ENCODE results near the gene C9orf78.

- no peak for TF ChIP-seq POLR2A (IDR thresholded peaks at IDR 0.05; ENCODE audit: control extremely low read depth in 1 of 2, low read depth in 2 of 2, low read length in 2 of 2)
- no peak for TF ChIP-seq NRF1 (IDR thresholded peaks at IDR 0.05; ENCODE audit: low read depth, low read length)
- TF ChIP-seq MAX (IDR thresholded peaks at IDR 0.05): no peak
- TF ChIP-seq RAD21 (IDR thresholded peaks at IDR 0.05 in 1 of 2, conservative IDR thresholded peaks at IDR 0.05 in 1 of 2; ENCODE audit: low read depth in 2 of 2, low read length in 2 of 2): no peak
- no peak for TF ChIP-seq CEBPB (IDR thresholded peaks at IDR 0.05; ENCODE audit: low read depth, low read length)
- no peak for TF ChIP-seq CTCF (IDR thresholded peaks at IDR 0.05; ENCODE audit: control extremely low read depth in 1 of 3, insufficient read depth in 1 of 3, low read depth in 1 of 3, low read length in 3 of 3)
- no peak for TF ChIP-seq RXRA (IDR thresholded peaks at IDR 0.05; ENCODE audit: insufficient read depth, low read depth, low read length)
- TF ChIP-seq CBX5 (IDR thresholded peaks at IDR 0.05; ENCODE audit: low read depth, low read length): no peak
- TF ChIP-seq EP300 (IDR thresholded peaks at IDR 0.05; ENCODE audit: borderline replicate concordance in 1 of 2, low read depth in 2 of 2, low read length in 2 of 2): no peak
- TF ChIP-seq POLR2AphosphoS5 (IDR thresholded peaks at IDR 0.05; ENCODE audit: low read depth, low read length): no peak
- no peak for TF ChIP-seq EZH2 (IDR thresholded peaks at IDR 0.05; ENCODE audit: low read depth, low read length, severe bottlenecking)
- TF ChIP-seq, protein P1, sequence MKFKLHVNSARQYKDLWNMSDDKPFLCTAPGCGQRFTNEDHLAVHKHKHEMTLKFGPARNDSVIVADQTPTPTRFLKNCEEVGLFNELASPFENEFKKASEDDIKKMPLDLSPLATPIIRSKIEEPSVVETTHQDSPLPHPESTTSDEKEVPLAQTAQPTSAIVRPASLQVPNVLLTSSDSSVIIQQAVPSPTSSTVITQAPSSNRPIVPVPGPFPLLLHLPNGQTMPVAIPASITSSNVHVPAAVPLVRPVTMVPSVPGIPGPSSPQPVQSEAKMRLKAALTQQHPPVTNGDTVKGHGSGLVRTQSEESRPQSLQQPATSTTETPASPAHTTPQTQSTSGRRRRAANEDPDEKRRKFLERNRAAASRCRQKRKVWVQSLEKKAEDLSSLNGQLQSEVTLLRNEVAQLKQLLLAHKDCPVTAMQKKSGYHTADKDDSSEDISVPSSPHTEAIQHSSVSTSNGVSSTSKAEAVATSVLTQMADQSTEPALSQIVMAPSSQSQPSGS (IDR thresholded peaks at IDR 0.05; ENCODE audit: low read length): no peak
- no peak for TF ChIP-seq SP1 (IDR thresholded peaks at IDR 0.05; ENCODE audit: low read depth, low read length)
- TF ChIP-seq SRF (IDR thresholded peaks at IDR 0.05; ENCODE audit: low read depth, low read length): no peak
Observed at GRCh38 chr9:129879991-129880653, 45.0 kb upstream of the C9orf78 start.
